ENCODE measurements around the gene FN3K. TPM values are rescaled to one million over a fixed set of nuclear protein-coding genes. Genes with fewer than 3 reads are reported as not detected.

FN3K gene
- total and polyA plus RNA-seq, 2 of the 13 experiments (the other 11 are each of a cell fraction or from before 2014, with no cell fraction given) = 3.5 to 12.2 TPM

DNA sequence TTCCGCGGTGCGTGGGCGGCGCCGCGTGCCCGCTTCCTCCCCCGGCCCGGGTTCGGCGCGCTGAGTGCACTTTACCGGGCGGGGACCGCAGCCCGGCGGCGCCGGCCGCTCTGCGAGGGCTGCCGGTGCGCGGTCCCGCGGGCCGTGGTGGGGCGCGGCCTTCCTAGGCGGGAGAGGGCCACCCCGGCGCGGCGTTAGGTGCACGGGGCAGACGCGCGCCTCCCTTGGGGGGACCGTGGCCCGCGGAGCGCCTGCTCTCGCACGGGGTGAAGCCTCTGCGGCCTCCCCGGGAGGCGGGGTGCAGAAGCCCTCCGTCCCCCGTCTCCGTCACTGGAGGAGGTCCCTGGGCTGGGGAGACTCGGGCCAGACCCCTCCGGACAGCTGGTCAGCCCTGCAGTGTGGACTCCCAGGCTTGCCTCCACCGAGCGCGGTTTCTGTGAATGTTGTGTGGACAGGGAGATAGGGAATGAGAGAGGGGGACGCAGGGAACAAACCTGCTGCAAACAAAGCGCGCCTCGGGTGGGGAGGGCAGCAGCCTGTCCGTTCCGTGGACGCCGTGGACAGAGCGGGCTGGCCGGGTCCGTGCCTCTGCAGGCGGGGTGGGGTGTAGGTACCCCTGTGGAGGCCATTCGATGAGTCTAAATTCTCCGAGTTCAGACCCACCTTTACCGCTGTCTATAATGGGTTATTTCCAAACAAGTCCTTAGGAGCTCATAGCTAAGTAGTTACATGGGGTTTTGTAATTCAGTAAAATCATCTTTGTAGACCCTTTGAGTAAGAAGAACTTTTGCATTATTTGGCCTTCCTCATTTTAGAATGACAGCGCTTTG is 17.2 kb downstream of the FN3K start (continued):
- no peak for TF ChIP-seq CHD2 (IDR thresholded peaks at IDR 0.05; ENCODE audit: low read depth, low read length)
- no peak for TF ChIP-seq NFYB (CRISPR knock-in tag; IDR thresholded peaks at IDR 0.05)
- TF ChIP-seq JARID2 (CRISPR knock-in tag; IDR thresholded peaks at IDR 0.05; ENCODE audit: insufficient replicate concordance) = no peak
- TF ChIP-seq BCL6 (CRISPR knock-in tag; IDR thresholded peaks at IDR 0.05) = no peak
- TF ChIP-seq DR1 (CRISPR knock-in tag; IDR thresholded peaks at IDR 0.05) = no peak
- no peak for TF ChIP-seq FOSL1 (CRISPR knock-in tag; IDR thresholded peaks at IDR 0.05; ENCODE audit: borderline replicate concordance)
- TF ChIP-seq NFE2L1 (CRISPR knock-in tag; IDR thresholded peaks at IDR 0.05; ENCODE audit: borderline replicate concordance) = no peak
- no peak for TF ChIP-seq PHF21A (CRISPR knock-in tag; IDR thresholded peaks at IDR 0.05)
- TF ChIP-seq, protein P1, sequence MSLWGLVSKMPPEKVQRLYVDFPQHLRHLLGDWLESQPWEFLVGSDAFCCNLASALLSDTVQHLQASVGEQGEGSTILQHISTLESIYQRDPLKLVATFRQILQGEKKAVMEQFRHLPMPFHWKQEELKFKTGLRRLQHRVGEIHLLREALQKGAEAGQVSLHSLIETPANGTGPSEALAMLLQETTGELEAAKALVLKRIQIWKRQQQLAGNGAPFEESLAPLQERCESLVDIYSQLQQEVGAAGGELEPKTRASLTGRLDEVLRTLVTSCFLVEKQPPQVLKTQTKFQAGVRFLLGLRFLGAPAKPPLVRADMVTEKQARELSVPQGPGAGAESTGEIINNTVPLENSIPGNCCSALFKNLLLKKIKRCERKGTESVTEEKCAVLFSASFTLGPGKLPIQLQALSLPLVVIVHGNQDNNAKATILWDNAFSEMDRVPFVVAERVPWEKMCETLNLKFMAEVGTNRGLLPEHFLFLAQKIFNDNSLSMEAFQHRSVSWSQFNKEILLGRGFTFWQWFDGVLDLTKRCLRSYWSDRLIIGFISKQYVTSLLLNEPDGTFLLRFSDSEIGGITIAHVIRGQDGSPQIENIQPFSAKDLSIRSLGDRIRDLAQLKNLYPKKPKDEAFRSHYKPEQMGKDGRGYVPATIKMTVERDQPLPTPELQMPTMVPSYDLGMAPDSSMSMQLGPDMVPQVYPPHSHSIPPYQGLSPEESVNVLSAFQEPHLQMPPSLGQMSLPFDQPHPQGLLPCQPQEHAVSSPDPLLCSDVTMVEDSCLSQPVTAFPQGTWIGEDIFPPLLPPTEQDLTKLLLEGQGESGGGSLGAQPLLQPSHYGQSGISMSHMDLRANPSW (CRISPR knock-in tag; IDR thresholded peaks at IDR 0.05; ENCODE audit: borderline replicate concordance) = no peak
- no peak for TF ChIP-seq ZNF781 (CRISPR knock-in tag; IDR thresholded peaks at IDR 0.05; ENCODE audit: borderline replicate concordance, not compliant biosample characterization)
- no peak for TF ChIP-seq TRIM24 (CRISPR knock-in tag; IDR thresholded peaks at IDR 0.05)
- peak; percentile 47; the same call in 1 of the 2 replicates for TF ChIP-seq NRL (CRISPR knock-in tag; IDR thresholded peaks at IDR 0.05; ENCODE audit: borderline replicate concordance)
- no peak for TF ChIP-seq ZNF883 (CRISPR knock-in tag; IDR thresholded peaks at IDR 0.05; ENCODE audit: not compliant biosample characterization)
- no peak for TF ChIP-seq ZNF124 (CRISPR knock-in tag; IDR thresholded peaks at IDR 0.05)
- no peak for TF ChIP-seq CCDC6 (CRISPR knock-in tag; IDR thresholded peaks at IDR 0.05)
- TF ChIP-seq, protein P2, sequence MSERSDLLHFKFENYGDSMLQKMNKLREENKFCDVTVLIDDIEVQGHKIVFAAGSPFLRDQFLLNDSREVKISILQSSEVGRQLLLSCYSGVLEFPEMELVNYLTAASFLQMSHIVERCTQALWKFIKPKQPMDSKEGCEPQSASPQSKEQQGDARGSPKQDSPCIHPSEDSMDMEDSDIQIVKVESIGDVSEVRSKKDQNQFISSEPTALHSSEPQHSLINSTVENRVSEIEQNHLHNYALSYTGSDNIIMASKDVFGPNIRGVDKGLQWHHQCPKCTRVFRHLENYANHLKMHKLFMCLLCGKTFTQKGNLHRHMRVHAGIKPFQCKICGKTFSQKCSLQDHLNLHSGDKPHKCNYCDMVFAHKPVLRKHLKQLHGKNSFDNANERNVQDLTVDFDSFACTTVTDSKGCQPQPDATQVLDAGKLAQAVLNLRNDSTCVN (CRISPR knock-in tag; IDR thresholded peaks at IDR 0.05; ENCODE audit: borderline replicate concordance) = no peak
- no peak for TF ChIP-seq JUN (CRISPR knock-in tag; IDR thresholded peaks at IDR 0.05)
- 0 out of 2 replicates have a peak, but pooled peaks have one; percentile 40 for TF ChIP-seq GZF1 (CRISPR knock-in tag; IDR thresholded peaks at IDR 0.05)
- no peak for TF ChIP-seq ZNF331 (CRISPR knock-in tag; IDR thresholded peaks at IDR 0.05)
- TF ChIP-seq IRX3 (CRISPR knock-in tag; IDR thresholded peaks at IDR 0.05; ENCODE audit: borderline replicate concordance, low read depth) = peak; percentile 30; the same call in 1 of the 2 replicates
- no peak for TF ChIP-seq SRSF4 (IDR thresholded peaks at IDR 0.05; ENCODE audit: low read depth, low read length, poor library complexity, severe bottlenecking)
- TF ChIP-seq ZNF616 (CRISPR knock-in tag; IDR thresholded peaks at IDR 0.05; ENCODE audit: low read depth) = 0 out of 2 replicates have a peak, but pooled peaks have one; percentile 68
- TF ChIP-seq ZNF160 (CRISPR knock-in tag; IDR thresholded peaks at IDR 0.05) = no peak
- TF ChIP-seq ARHGAP35 (CRISPR knock-in tag; IDR thresholded peaks at IDR 0.05; ENCODE audit: borderline replicate concordance) = no peak
- no peak for TF ChIP-seq ELF4 (CRISPR knock-in tag; IDR thresholded peaks at IDR 0.05; ENCODE audit: borderline replicate concordance)
- TF ChIP-seq CHCHD3 (CRISPR knock-in tag; IDR thresholded peaks at IDR 0.05) = 0 out of 2 replicates have a peak, but pooled peaks have one; percentile 25
- TF ChIP-seq HNRNPLL (IDR thresholded peaks at IDR 0.05; ENCODE audit: low read depth, low read length, poor library complexity, severe bottlenecking) = peak; percentile 1
